GM19035 (cell line): ENCODE results near the gene MYD88.
"Not testable (repeated sequence)": the region's sequence is repeated elsewhere in the genome, so short reads cannot be mapped to it uniquely, and the experiment has no call there.

Experiments
- ATAC-seq: cut with Tn5 transposase; IDR thresholded peaks from one replicate; pipeline ENCODE4 v1.9.1; 2021; ENCODE audit not compliant: unreplicated experiment

MYD88 gene

GRCh38 chr3:38125305-38126120 is 12.9 kb upstream of the MYD88 start:
- no peak for ATAC-seq

DNA sequence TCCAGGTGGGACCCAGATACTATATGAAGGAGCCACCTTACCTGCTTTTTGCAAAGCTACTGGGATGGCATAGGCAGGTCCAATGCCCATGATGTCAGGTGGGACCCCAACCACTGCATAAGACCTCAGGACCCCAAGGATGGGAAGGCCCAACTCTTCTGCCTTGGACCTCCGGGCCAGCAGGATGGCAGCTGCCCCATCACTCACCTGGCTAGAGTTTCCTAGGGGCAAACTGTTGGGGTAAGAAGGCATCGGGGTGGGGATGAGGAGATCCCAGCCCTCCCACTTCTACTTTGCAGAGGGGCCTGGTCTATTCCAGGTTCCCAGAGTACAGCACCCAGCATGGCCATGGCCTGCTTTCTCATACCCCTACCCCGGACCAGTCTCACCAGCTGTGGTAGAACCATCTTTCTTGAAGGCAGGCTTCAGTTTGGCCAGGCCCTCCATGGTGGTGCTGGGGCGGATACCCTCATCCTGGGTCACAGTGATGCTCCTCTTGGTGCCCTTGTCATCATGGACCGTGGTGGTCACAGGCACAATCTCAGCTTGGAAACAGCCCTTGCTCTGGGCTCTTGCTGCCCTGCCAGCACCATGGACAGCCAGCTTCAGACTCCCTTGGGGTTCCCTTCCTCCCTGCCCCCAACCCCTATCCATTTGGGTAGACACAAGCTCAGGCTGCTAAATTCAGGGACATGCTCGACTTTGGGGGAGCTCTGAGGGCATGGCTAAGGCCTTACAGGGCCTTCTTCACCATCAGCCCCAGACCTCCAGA is 12.2 kb upstream of the MYD88 start:
- ATAC-seq, result no peak

- ATAC-seq, result no peak
Observed at GRCh38 chr3:38127611-38128302, 10.7 kb upstream of the MYD88 start.

GRCh38 chr3:38128303-38128655 is 10.2 kb upstream of the MYD88 start:
- ATAC-seq, result no peak

- no peak for ATAC-seq
Observed at GRCh38 chr3:38129058-38129457, 9.4 kb upstream of the MYD88 start.

DNA sequence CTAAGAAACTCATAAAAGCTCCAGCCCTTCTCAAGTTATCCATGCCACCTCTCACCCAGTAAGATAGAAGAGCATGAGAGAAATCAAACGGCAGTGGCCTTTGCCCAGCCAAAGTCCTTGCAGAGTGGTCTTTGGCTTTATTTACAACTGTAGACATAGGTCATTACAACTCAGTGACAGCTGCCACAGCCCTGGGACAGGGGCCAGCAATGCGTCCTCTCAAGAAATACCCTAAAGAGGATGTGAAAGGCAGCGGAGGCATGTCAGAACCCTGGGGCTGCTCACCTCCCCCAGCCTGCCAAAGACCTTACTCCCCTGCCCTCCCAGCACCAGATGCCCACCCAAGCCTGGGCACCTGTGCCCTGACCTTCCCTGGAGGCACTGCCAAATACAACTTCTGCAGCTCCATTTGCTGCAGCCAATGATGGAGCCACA is 7.8 kb upstream of the MYD88 start:
- no peak for ATAC-seq

GRCh38 chr3:38131621-38132369 is 6.7 kb upstream of the MYD88 start:
- no peak for ATAC-seq

DNA sequence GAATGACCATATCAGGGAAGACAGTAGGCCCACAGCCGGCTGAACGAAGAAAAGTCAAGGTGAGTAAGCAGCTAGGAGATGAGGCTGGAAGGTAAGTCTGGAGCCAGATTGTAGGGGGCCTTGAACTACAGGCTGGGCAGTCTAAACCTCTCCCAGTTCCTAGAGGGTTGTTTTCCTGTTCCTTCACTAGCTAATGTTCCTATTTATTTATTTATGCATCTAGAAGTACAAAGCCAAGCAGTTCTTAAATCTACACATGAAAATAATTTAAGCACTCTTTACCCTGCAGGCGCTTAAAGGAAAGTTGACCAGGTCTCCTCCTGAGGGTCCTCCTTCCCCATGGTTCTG is 5.3 kb upstream of the MYD88 start:
- ATAC-seq, result no peak

DNA sequence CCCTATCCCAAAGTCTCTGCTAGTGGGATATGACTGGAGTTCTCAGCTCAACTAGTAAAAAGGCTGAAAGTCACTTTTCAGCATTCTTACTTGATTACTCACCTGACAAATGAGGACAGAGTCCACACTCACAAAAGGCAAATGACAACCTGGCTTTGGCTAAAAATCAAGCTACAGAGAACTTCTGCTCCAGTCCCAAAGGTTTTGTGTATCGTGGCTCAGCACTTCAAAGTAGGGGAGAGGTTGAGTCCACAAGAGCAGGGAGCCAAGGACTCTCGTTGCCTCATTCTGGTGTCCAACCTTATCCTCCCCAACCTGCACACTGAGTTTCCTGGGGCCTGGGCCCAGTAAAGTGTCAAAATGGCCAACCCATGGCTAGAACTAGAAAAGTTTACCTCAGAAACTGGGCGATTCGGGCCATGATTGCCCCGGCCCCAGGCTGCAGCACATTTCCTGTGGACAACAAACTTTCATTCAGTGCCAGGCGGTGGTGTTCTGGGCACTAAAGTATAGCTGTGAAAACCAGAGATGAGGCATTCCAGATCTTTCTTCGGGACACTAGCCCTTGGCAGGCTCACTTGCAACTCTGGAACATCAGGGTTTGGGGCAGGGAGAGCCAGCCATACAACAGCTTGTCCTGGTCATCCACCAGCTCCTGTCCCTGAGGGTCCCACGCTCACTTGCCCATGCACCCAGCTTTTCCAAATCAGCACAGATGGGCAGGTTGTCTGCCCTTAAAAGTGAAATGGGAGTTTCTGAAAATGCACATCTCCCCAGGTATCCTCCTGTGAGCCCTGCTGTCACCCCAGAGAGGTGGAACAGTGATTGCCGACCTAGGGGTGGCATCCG is 4.7 kb upstream of the MYD88 start:
- ATAC-seq, result no peak

- not testable (repeated sequence) for ATAC-seq
Observed at GRCh38 chr3:38134517-38135143, 3.8 kb upstream of the MYD88 start.

DNA sequence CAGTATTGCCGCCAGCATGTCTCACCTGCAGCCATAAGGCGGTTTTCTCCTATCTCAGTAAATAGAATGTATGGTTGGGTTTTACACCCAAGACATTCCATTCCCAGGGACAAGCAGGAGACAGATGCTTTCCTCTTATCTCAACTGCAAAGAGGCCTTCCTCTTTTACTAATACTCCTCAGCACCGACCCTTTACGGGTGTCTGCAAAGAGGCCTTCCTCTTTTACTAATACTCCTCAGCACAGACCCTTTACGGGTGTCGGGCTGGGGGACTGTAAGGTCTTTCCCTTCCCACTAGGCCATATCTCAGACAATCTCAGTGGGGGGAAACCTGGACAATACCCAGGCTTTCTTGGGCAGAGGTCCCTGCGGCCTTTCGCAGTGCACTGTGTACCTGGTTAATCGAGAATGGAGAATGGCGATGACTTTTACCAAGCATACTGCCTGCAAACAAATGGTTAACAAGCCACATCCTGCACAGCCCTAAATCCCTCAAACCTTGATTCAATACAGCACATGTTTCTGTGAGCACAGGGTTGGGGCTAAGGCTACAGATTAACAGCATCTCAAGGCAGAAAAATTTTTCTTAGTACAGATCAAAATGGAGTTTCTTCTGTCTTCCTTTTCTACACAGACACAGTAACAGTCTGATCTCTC is 2.7 kb upstream of the MYD88 start:
- ATAC-seq, result not testable (repeated sequence)

- ATAC-seq, result peak; percentile 19
Observed at GRCh38 chr3:38136393-38136776, 2.1 kb upstream of the MYD88 start.

DNA sequence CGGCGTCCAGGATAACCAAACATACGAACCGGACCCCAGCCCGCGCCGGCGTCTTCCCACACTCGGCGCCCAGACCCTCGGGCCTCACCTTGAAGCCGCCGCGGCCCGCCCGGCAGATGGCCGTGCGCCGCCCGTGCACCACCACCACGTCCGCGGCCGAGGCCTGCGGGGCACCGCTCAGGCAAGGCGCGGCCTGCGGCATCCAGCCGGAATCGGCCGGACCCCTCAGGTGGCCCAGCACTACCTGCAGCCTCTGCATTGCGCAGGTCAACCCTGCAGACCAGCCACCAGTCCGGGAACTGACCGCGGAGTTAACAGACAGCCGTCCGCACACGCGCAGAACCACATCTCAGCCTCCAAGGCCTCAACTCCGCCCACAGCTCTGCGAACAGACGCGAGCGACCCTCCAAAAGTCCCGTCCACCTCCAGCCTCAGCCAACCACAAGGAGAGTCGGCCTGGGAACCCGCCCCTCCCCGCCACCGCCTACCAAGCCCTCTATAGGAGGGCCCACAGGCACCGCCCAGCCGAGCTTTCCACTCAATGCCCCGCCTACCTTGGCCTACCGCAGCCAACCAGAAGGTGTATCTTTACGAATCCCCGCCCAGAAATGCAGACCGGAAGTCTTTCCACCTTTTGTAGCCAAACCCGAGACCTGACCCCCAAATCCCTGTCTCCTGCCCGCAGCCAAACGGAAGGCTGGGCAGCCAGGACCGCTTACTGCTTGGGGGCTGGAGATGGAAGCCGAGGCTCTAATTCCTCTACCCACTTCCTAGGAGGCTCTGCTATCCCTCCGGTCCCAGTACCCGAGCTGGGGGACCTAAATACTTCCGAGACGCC is 1.5 kb upstream of the MYD88 start, which contains the start of gene ACAA1:
ACAA1 (minus strand) TSS at position 351 of the 838 bp plus-strand sequence; CDS start at position 259, 92 bp downstream.
- peak; percentile 86 for ATAC-seq

DNA sequence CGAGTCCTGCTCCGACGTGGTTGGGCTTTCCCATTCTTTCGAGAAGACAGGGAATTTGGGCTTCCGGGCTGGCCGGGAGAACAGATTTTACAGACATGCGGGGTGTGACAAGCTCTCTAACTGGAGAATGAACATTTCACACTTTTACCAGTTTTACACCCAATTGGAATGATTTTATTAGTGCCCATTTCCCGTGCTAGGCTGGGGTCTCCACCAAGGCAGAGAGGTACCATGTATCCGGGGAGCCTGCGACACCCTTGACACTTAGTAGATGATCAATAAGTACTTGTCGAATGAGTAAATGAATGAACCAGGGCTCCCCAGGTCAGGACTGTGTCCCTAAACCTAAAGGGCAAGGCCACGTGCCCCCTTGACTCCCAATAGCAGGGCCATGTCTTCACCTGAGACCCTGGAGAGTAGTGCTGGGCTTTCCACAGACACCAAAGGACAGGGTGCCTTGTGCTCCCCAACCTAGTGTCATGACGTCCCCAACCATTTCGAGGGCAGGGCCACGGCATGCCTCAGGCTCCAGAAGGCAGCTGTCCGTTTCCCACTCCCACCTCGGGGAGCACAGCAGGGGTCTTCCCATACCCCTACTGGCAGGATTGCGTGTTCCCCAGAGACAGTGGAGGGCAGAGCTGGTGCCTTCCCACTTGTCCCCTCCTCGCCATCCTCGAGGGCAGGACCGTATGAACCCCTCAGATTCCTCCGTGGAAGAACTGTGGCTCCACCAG is 679 bp upstream of the MYD88 start:
- ATAC-seq, result peak; percentile 0

DNA sequence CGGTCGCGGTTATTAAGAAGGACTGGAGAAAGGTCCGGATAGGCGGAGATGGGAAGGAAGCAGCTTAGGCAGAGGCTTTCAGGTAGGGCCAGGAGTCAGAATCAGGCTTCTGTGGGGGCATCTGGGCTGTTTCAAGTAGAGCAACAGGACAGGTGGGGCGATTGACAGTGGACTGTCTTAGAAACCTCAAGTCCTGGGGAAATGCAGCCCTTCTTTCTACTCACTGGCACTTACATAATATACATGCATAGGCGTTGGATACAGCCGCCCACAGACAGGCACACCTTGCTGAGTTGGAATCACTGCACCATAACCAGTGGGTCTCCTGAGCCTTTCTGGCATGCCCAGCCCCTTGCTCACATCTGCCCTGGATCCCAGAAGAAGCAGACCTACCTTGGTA is 730 bp downstream of the MYD88 start:
- ATAC-seq, result no peak

- ATAC-seq, result no peak
Observed at GRCh38 chr3:38139652-38140051, 1.2 kb downstream of the MYD88 start.

DNA sequence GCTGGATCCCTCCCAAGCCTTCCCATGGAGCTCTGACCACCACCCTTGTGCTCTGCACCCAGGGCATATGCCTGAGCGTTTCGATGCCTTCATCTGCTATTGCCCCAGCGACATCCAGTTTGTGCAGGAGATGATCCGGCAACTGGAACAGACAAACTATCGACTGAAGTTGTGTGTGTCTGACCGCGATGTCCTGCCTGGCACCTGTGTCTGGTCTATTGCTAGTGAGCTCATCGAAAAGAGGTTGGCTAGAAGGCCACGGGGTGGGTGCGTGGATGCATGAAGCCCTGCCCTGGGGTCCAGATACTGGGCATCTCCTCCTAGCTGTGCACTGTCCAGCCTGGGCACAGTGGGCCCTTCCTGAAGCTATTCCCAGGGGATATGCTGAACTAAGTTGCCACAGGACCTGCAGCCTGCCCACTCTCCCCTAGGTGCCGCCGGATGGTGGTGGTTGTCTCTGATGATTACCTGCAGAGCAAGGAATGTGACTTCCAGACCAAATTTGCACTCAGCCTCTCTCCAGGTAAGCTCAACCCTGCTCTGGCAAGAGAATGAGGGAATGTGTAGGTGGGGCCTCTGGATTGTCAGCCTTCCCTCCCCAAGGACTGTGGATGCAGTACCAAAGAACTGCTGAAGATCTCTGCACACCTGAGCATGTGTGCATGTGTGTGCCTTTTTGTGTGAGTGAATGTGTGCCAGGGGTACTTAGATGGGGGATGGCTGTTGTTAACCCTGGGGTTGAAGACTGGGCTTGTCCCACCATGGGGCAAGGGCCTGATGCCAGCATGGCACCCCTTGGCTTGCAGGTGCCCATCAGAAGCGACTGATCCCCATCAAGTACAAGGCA is 2.1 kb downstream of the MYD88 start:
- no peak for ATAC-seq
